ENCODE measurements around the gene ACACB.

ACACB gene

DNA sequence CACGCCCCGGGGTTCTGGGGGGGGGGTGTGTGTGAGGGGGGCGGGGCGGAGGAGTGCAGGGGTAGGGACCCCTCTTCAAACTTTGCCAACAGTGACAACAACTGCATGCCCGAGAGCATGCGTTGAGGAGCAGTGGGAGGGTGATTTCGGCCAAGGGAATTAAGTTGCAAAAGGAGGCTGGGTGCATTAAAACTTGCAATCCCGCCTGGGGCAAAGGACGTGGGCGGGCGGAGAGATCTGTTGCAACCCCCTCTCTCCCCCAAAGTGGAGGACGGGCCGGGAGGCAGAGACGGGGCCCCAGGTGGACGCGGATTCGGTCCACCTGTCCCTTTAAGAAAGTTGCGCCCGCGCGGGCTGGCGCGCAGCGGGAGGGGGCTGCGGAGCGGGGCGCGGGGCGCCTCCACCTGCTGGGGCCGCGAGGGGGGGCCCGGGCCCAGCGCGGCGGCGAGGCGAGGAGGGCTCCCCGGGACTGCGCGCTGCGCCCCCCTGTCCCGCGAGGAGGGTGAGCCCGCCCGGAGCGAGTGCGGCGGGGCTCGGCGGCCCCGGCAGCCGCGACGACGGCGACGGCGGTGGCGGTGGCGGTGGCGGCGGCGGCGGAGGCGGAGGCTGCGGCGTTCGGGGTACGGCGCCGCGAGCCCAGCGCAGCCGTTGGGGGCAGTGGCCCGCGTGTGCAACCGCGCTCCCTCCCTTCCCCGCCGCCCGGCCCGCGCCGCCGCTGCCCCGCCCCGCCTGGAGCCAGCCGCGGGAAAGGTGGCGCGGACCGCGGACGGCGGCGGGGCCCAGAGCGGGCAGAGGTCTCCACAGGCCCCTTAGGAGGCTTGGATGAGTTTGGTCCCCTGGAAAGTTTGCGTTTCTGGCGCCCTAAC lies 193.2 kb downstream of the ACACB start:
- no peak for DNase-seq

DNA sequence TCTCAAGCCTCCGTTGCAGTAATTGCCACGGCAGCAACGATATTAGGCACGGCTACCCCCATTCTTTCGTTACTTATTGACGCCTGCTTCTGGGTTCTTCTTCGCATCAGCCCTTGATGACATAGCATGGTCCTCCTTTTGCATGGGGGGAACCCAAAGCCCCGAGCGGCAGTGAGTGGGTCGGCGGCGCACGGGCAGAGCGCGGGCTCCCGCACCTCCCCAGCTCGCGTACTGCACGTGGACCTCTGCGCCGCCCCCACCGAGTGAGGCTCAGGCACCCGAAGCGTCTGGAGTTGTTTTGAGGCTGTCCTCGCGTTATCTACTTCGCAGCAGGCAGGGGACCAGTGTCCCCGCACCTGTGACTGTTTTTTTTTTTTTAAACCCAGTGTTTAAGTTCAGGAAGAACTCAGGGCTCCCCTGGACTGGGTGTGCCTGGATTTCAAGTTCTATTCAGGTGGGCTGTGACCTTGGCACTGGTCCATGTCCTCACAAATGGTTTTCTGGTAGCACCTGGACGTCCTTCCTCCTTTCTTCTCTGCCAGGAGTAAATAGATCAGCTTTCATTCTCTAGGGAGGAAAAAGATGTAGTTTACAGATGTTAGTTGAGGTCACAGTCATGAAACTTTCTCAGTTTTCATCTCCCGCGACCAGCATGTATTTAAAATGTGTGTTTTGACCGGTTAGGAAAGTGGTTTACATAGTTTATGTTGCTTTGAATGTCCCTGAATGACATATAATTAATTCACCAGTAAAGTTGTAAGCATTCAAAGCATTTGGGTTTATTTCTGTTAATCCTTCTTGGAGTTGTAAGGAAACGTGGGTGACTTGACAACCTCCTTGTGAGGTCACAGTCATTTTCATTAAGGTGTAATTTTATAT lies 194.1 kb downstream of the ACACB start:
- no peak for DNase-seq

Data from GF-D8 (cell line).